ENCODE results near the gene FLAD1. TPM values are rescaled to one million over a fixed set of nuclear protein-coding genes. Genes with fewer than 3 reads are reported as not detected.

The FLAD1 gene
- total RNA-seq, 1 experiment from 2014 or later = 72.8 TPM

DNA sequence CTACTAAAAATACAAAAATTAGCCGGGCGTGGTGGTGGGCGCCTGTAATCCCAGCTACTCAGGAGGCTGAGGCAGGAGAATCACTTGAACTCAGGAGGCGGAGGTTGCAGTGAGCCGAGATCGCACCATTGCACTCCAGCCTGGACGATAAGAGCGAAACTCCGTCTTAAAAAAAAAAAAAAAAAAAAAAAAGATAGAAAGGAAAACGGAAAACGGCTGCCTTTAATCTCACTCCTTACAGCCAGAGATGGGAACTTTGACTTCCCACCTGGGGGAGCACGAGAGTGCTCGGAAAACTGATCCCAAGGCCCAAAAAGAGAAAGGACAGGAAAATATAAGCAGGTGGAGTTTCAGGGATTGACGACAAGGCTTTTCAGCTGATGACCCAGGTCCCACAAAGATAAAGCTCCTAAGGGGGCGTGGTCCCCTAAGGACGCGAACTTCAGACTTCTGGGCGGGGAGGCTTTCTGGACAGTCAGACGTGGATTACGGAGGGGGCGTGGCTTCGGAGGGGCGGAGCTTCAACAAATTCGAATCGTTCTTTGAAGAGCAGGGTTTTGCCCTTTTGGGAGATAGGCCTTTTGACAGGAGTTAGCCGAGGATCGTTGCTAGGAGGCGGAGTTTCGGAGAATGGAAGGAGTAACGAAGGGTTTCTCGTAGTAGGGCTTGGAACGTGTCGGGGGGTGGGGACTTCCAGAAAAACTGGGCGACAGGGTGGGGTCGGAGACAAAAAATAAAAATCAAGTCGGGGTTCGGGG is 9.6 kb upstream of the FLAD1 start:
- BruUV-seq (replicated peaks) = no TSS peak

GRCh38 chr1:154974102-154974807 is 8.9 kb upstream of the FLAD1 start, which contains the start of gene CKS1B:
CKS1B (plus strand) TSS chr1:154974681; CDS start chr1:154974746, 65 bp downstream.
- H3K27me3 ChIP-seq (ENCODE audit: control insufficient read depth, insufficient read depth, low read length) = no peaks in the 10 kb centered on the region
- BruUV-seq (replicated peaks) = no TSS peak
- intact Hi-C loops (cut with micrococcal nuclease; ENCODE audit: unreplicated experiment) (no loop called here), in situ Hi-C loops (cut with HindIII; ENCODE audit: low pct_unique_long_range_greater_than_20kb, low sequenced_read_pairs) (no loop called here)
- peaks cover 44% of the 10 kb centered on the region for H3K4me1 ChIP-seq (ENCODE audit: control insufficient read depth, insufficient read depth, low read length)
- TF ChIP-seq POLR2AphosphoS5 (IDR thresholded peaks at IDR 0.05; ENCODE audit: low read depth, low read length) = peak; percentile 79; the same call in 1 of the 2 replicates
- TF ChIP-seq, protein P1, sequence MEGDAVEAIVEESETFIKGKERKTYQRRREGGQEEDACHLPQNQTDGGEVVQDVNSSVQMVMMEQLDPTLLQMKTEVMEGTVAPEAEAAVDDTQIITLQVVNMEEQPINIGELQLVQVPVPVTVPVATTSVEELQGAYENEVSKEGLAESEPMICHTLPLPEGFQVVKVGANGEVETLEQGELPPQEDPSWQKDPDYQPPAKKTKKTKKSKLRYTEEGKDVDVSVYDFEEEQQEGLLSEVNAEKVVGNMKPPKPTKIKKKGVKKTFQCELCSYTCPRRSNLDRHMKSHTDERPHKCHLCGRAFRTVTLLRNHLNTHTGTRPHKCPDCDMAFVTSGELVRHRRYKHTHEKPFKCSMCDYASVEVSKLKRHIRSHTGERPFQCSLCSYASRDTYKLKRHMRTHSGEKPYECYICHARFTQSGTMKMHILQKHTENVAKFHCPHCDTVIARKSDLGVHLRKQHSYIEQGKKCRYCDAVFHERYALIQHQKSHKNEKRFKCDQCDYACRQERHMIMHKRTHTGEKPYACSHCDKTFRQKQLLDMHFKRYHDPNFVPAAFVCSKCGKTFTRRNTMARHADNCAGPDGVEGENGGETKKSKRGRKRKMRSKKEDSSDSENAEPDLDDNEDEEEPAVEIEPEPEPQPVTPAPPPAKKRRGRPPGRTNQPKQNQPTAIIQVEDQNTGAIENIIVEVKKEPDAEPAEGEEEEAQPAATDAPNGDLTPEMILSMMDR (IDR thresholded peaks at IDR 0.05) = no peak
- TF ChIP-seq, protein P2, sequence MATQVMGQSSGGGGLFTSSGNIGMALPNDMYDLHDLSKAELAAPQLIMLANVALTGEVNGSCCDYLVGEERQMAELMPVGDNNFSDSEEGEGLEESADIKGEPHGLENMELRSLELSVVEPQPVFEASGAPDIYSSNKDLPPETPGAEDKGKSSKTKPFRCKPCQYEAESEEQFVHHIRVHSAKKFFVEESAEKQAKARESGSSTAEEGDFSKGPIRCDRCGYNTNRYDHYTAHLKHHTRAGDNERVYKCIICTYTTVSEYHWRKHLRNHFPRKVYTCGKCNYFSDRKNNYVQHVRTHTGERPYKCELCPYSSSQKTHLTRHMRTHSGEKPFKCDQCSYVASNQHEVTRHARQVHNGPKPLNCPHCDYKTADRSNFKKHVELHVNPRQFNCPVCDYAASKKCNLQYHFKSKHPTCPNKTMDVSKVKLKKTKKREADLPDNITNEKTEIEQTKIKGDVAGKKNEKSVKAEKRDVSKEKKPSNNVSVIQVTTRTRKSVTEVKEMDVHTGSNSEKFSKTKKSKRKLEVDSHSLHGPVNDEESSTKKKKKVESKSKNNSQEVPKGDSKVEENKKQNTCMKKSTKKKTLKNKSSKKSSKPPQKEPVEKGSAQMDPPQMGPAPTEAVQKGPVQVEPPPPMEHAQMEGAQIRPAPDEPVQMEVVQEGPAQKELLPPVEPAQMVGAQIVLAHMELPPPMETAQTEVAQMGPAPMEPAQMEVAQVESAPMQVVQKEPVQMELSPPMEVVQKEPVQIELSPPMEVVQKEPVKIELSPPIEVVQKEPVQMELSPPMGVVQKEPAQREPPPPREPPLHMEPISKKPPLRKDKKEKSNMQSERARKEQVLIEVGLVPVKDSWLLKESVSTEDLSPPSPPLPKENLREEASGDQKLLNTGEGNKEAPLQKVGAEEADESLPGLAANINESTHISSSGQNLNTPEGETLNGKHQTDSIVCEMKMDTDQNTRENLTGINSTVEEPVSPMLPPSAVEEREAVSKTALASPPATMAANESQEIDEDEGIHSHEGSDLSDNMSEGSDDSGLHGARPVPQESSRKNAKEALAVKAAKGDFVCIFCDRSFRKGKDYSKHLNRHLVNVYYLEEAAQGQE (IDR thresholded peaks at IDR 0.05; ENCODE audit: insufficient read depth in 1 of 2, low read depth in 2 of 2, low read length in 1 of 2) = no peak
- peak; percentile 76 for TF ChIP-seq SIN3A (IDR thresholded peaks at IDR 0.05; ENCODE audit: borderline replicate concordance, insufficient read depth, low read depth, low read length)
- peak; percentile 100 for TF ChIP-seq TCF7L2 (IDR thresholded peaks at IDR 0.05; ENCODE audit: low read depth, low read length)
- peak within 1 kb of the TSS; percentile 98 for H3K27ac ChIP-seq (ENCODE audit: low read length)
- ChIA-PET POLR2A (interaction anchor here (0.5 to 1.2 kb wide), 6 partner anchors 8 to 702 kb away, joined by 3 to 15 read pairs (median 5); partner anchors contain the start of genes FLAD1 and PBXIP1), CTCF (interaction anchor here (0.7 to 1.0 kb wide), 4 partner anchors 18 to 43 kb away, joined by 3 to 17 read pairs (median 3); no protein-coding TSS in a partner anchor)
- peaks cover 8% of the 10 kb centered on the region for H3K36me3 ChIP-seq (ENCODE audit: control insufficient read depth, insufficient read depth, low read length)
- peak within 1 kb of the TSS; percentile 77 to 88 for H3K4me3 ChIP-seq (ENCODE audit: low read depth in 2 of 2, low read length in 2 of 2)
- peak; percentile 81 for ATAC-seq
- H3K9me3 ChIP-seq (ENCODE audit: control insufficient read depth, insufficient read depth, low read depth, low read length) = no peaks in the 10 kb centered on the region
- DNase-seq (ENCODE audit: low read depth, low spot score) = peak; percentile 99

More for the DNA sequence above, 9.6 kb upstream of the FLAD1 start:
- peaks cover 51% of the 10 kb centered on the region for H3K4me1 ChIP-seq (ENCODE audit: control insufficient read depth, insufficient read depth, low read length)
- intact Hi-C loops (cut with micrococcal nuclease; ENCODE audit: unreplicated experiment) = no loop called here
- peak overlapping the region; percentile 77 to 88 for H3K4me3 ChIP-seq (ENCODE audit: low read depth in 2 of 2, low read length in 2 of 2)
- H3K36me3 ChIP-seq (ENCODE audit: control insufficient read depth, insufficient read depth, low read length) = peaks cover 6% of the 10 kb centered on the region
- ChIA-PET POLR2A (interaction anchor here (0.7 to 1.2 kb wide), 6 partner anchors 9 to 264 kb away, joined by 3 to 15 read pairs (median 4); partner anchors contain the start of genes FLAD1 and PBXIP1), CTCF (interaction anchor here (0.6 to 1.0 kb wide), 5 partner anchors 19 to 55 kb away, joined by 3 to 17 read pairs (median 4); no protein-coding TSS in a partner anchor)
- H3K27ac ChIP-seq (ENCODE audit: low read length) = peak overlapping the region; percentile 98
- H3K27me3 ChIP-seq (ENCODE audit: control insufficient read depth, insufficient read depth, low read length) = no peaks in the 10 kb centered on the region
- TF ChIP-seq, protein P2 (IDR thresholded peaks at IDR 0.05; ENCODE audit: insufficient read depth in 1 of 2, low read depth in 2 of 2, low read length in 1 of 2) = peak in 1 of 2 experiments; percentile 34; a peak in 1 of 4 replicates
- TF ChIP-seq POLR2AphosphoS5 (IDR thresholded peaks at IDR 0.05; ENCODE audit: low read depth, low read length) (peak; percentile 77), SIN3A (IDR thresholded peaks at IDR 0.05; ENCODE audit: borderline replicate concordance, insufficient read depth, low read depth, low read length) (no peak)
- peak; percentile 38 for ATAC-seq
- H3K9me3 ChIP-seq (ENCODE audit: control insufficient read depth, insufficient read depth, low read depth, low read length) = no peaks in the 10 kb centered on the region
- in situ Hi-C loops (cut with HindIII; ENCODE audit: low pct_unique_long_range_greater_than_20kb, low sequenced_read_pairs) = no loop called here
- peak; percentile 97 for DNase-seq (ENCODE audit: low read depth, low spot score)

Data from Panc1 (cell line).